H9 (cell line): ENCODE data around the gene NTRK2. TPM values are rescaled to one million over a fixed set of nuclear protein-coding genes. Genes with fewer than 3 reads are reported as not detected.
A peak's percentile ranks its signal among the peaks of the same experiment; 100 is the strongest.

Source experiments
- DNase-seq: peaks from one replicate; pipeline ENCODE4 v3.0.0-alpha.2; 2017
- H2AFZ ChIP-seq: one replicate; pipeline ENCODE4 v1.6.1; 2013; ENCODE audit warnings: mild to moderate bottlenecking, low read length, control low read depth, moderate library complexity
- H2AK5ac ChIP-seq: 2 replicates; pipeline ENCODE4 v1.6.1; 2013; ENCODE audit warnings: low read length, control low read depth, mixed read lengths; ENCODE audit not compliant: insufficient read length
- H2BK120ac ChIP-seq: one replicate; pipeline ENCODE4 v1.6.1; 2013; ENCODE audit warnings: low read depth, mild to moderate bottlenecking, low read length, control low read depth, inconsistent platforms; ENCODE audit not compliant: poor library complexity, severe bottlenecking
- H2BK12ac ChIP-seq: 2 replicates; pipeline ENCODE4 v1.6.1; 2013; ENCODE audit warnings: low read length, control low read depth, mixed read lengths, low read depth; ENCODE audit not compliant: insufficient read length
- H2BK15ac ChIP-seq: 2 replicates; pipeline ENCODE4 v1.6.1; 2013; ENCODE audit warnings: low read depth, low read length, control low read depth
- H2BK20ac ChIP-seq: one replicate; pipeline ENCODE4 v1.6.1; 2013; ENCODE audit warnings: low read depth, mild to moderate bottlenecking, low read length, control low read depth, inconsistent platforms; ENCODE audit not compliant: poor library complexity, severe bottlenecking
- H2BK5ac ChIP-seq: 2 replicates; pipeline ENCODE4 v1.6.1; 2013; ENCODE audit warnings: low read length, control low read depth, mixed read lengths; ENCODE audit not compliant: insufficient read length
- H3K14ac ChIP-seq: 2 replicates; pipeline ENCODE4 v1.6.1; 2013; ENCODE audit warnings: low read length, control low read depth; ENCODE audit not compliant: insufficient read depth
- H3K18ac ChIP-seq: 2 replicates; pipeline ENCODE4 v1.6.1; 2013; ENCODE audit warnings: low read depth, mild to moderate bottlenecking, mixed read lengths, low read length, control low read depth; ENCODE audit not compliant: insufficient read length
- H3K23ac ChIP-seq: 2 replicates; pipeline ENCODE4 v1.6.1; 2013; ENCODE audit warnings: low read length, control low read depth, mixed read lengths, low read depth; ENCODE audit not compliant: insufficient read length
- H3K23me2 ChIP-seq: 2 replicates; pipeline ENCODE4 v1.6.1; 2013; ENCODE audit warnings: low read depth, mild to moderate bottlenecking, mixed read lengths, low read length, control low read depth; ENCODE audit not compliant: insufficient read length, poor library complexity, severe bottlenecking
- H3K27ac ChIP-seq: 2 replicates; pipeline ENCODE4 v1.5.1; 2013; ENCODE audit warnings: low read length, control low read depth, mixed read lengths, low read depth; ENCODE audit not compliant: insufficient read length
- H3K27me3 ChIP-seq: 2 replicates; pipeline ENCODE4 v1.6.1; 2013; ENCODE audit warnings: low read length, control low read depth, inconsistent platforms; ENCODE audit not compliant: insufficient read depth
- H3K4ac ChIP-seq: 2 replicates; pipeline ENCODE4 v1.6.1; 2013; ENCODE audit warnings: low read depth, mild to moderate bottlenecking, control low read depth, inconsistent platforms, low read length, moderate library complexity
- H3K4me1 ChIP-seq: 2 replicates; pipeline ENCODE4 v1.6.1; 2013; ENCODE audit warnings: low read length, control low read depth, inconsistent platforms; ENCODE audit not compliant: insufficient read depth
- H3K4me2 ChIP-seq: 2 replicates; pipeline ENCODE4 v1.6.1; 2013; ENCODE audit warnings: low read length, control low read depth, mixed read lengths; ENCODE audit not compliant: insufficient read length, insufficient read depth
- H3K56ac ChIP-seq: 2 replicates; pipeline ENCODE4 v1.6.1; 2013; ENCODE audit warnings: low read depth, mild to moderate bottlenecking, mixed read lengths, low read length, control low read depth; ENCODE audit not compliant: insufficient read length
- H3K79me1 ChIP-seq: 2 replicates; pipeline ENCODE4 v1.6.1; 2013; ENCODE audit warnings: low read depth, mild to moderate bottlenecking, moderate library complexity, low read length, control low read depth, inconsistent platforms; ENCODE audit not compliant: insufficient read depth, poor library complexity, severe bottlenecking
- H3K79me2 ChIP-seq: 2 replicates; pipeline ENCODE4 v1.6.1; 2013; ENCODE audit warnings: low read length, control low read depth, inconsistent platforms; ENCODE audit not compliant: insufficient read depth
- H3K9ac ChIP-seq: 2 replicates; pipeline ENCODE4 v1.6.1; 2013; ENCODE audit warnings: low read length, control low read depth, mixed read lengths; ENCODE audit not compliant: insufficient read length; ENCODE audit errors: extremely low read depth
- H3K9me3 ChIP-seq: one replicate; pipeline ENCODE4 v1.6.1; 2013; ENCODE audit warnings: low read depth, low read length, inconsistent platforms; ENCODE audit not compliant: control insufficient read depth
- H3T11ph ChIP-seq: one replicate; pipeline ENCODE4 v1.6.1; 2013; ENCODE audit warnings: mild to moderate bottlenecking, low read length, control low read depth, inconsistent platforms
- H4K20me1 ChIP-seq: one replicate; pipeline ENCODE4 v1.6.1; 2013; ENCODE audit not compliant: control insufficient read depth, insufficient read length, insufficient read depth
- H4K5ac ChIP-seq: 2 replicates; pipeline ENCODE4 v1.6.1; 2013; ENCODE audit warnings: low read depth, mild to moderate bottlenecking, mixed read lengths, low read length, control low read depth; ENCODE audit not compliant: insufficient read length
- H4K8ac ChIP-seq: replicated peaks from 2 replicates; pipeline ENCODE4 v1.6.1; 2013; ENCODE audit warnings: low read length, control low read depth, mixed read lengths, low read depth; ENCODE audit not compliant: insufficient read length
- H4K91ac ChIP-seq: 2 replicates; pipeline ENCODE4 v1.6.1; 2013; ENCODE audit warnings: low read depth, mild to moderate bottlenecking, moderate library complexity, mixed read lengths, low read length, control low read depth; ENCODE audit not compliant: insufficient read length
- H3K27ac Mint-ChIP-seq, 3 experiments: 2 replicates in 2 of 3; 3 replicates in 1 of 3; pipeline ENCODE4 v1.8.0; 2020 to 2021; ENCODE audit warnings: mixed read lengths in 3 of 3, mild to moderate bottlenecking in 1 of 3, moderate library complexity in 1 of 3
- H3K27me3 Mint-ChIP-seq: 2 replicates; pipeline ENCODE4 v1.8.0; 2021; ENCODE audit warnings: low read depth, mild to moderate bottlenecking, moderate library complexity, mixed read lengths
- H3K36me3 Mint-ChIP-seq, 3 experiments: 2 replicates in 2 of 3; 3 replicates in 1 of 3; pipeline ENCODE4 v1.8.0; 2020 to 2021; ENCODE audit warnings: low read depth in 3 of 3, mixed read lengths in 3 of 3; ENCODE audit not compliant: insufficient read depth in 1 of 3
- H3K4me1 Mint-ChIP-seq, 2 experiments: 2 replicates each; pipeline ENCODE4 v1.8.0; 2020; ENCODE audit warnings: mixed read lengths in 2 of 2
- H3K4me3 Mint-ChIP-seq, 2 experiments: 2 replicates in 1 of 2; 3 replicates in 1 of 2; pipeline ENCODE4 v1.8.0; 2020 to 2021; ENCODE audit warnings: mild to moderate bottlenecking in 2 of 2, mixed read lengths in 2 of 2, moderate library complexity in 1 of 2
- H3K9me3 Mint-ChIP-seq, 2 experiments: 2 replicates in 1 of 2; 3 replicates in 1 of 2; pipeline ENCODE4 v1.8.0; 2020; ENCODE audit warnings: mild to moderate bottlenecking in 2 of 2, mixed read lengths in 2 of 2, moderate library complexity in 1 of 2
- CTCF ChIP-seq: fragments of 200-600 bp; sonication (generic); conservative IDR thresholded peaks from 3 replicates; pipeline ENCODE4 v1.8.0; 2021; ENCODE audit warnings: antibody characterized with exemption, mild to moderate bottlenecking
- WGBS: extraction: QIAGEN DNeasy Blood & Tissue Kit; methylation state at CpG from one replicate; pipeline ENCODE4 v1.1.7; 2013; ENCODE audit warnings: missing lambda C conversion rate, low lambda C conversion rate, mixed read lengths; ENCODE audit not compliant: insufficient read length; ENCODE audit errors: extremely low coverage; 5-methylcytosine and 5-hydroxymethylcytosine counted together
- total RNA-seq: library from RNA; stranded (reverse); gene quantifications from 2 replicates; pipeline ENCODE4 v1.2.1, GENCODE V29; 2021

The NTRK2 gene
- total RNA-seq, 1 experiment from 2014 or later: 0.02 TPM

DNA sequence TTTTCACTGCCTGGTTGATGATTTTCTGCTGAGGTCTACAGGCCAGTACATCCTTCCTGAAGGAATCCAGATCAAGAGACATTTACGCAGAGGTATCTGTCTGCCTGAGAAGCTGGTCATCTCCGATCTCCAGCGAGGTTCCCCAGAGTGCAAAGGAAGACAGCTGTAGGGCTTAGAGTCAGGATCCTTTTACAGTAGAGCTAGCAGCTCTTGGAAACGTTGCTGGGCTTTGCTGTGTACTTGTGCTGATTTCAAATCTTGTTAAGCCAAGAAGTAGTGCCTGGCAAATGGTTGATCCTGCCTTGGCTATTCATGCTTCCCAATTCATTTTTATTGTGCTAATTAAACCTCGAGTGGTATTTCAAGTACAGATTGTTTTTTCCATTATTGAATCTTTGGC is 48.9 kb downstream of the NTRK2 start:
- no peaks in the 10 kb centered on the region for H3K36me3 Mint-ChIP-seq
- no peak overlapping the region for H3K18ac ChIP-seq
- no peak overlapping the region for H3T11ph ChIP-seq
- H4K91ac ChIP-seq: no peak overlapping the region
- no peaks in the 10 kb centered on the region for H3K79me1 ChIP-seq
- H2BK12ac ChIP-seq: no peak overlapping the region
- no CpG with 5 or more reads among the region's 5 CpGs for WGBS
- no peaks in the 10 kb centered on the region; the same call in 1 of the 2 replicates for H3K27me3 Mint-ChIP-seq
- no peak overlapping the region for H2AK5ac ChIP-seq
- no peaks in the 10 kb centered on the region for H3K27me3 ChIP-seq
- H3K14ac ChIP-seq: no peak overlapping the region
- H4K8ac ChIP-seq: no peak overlapping the region
- no peak for TF ChIP-seq CTCF
- H3K23ac ChIP-seq: no peak overlapping the region
- no peak overlapping the region for H2BK5ac ChIP-seq
- no peak overlapping the region for H3K9ac ChIP-seq
- no peak overlapping the region for H3K4ac ChIP-seq
- peak overlapping the region; percentile 75 for H2BK20ac ChIP-seq
- H3K9me3 ChIP-seq: no peaks in the 10 kb centered on the region
- H3K79me2 ChIP-seq: no peaks in the 10 kb centered on the region
- no peak overlapping the region for H3K4me2 ChIP-seq
- no peaks in the 10 kb centered on the region; the same call in 1 of the 2 replicates for H3K4me1 ChIP-seq
- H3K27ac ChIP-seq: no peak overlapping the region
- no peak overlapping the region for H4K5ac ChIP-seq
- H3K56ac ChIP-seq: no peak overlapping the region
- H3K9me3 Mint-ChIP-seq: no peaks in the 10 kb centered on the region
- no peak for DNase-seq
- no peak overlapping the region for H2BK120ac ChIP-seq
- H3K4me3 Mint-ChIP-seq: no peak overlapping the region
- no peak overlapping the region for H2BK15ac ChIP-seq
- H3K27ac Mint-ChIP-seq: no peak overlapping the region
- peak overlapping the region; percentile 78 for H2AFZ ChIP-seq
- no peaks in the 10 kb centered on the region for H4K20me1 ChIP-seq
- no peaks in the 10 kb centered on the region for H3K23me2 ChIP-seq
- peaks cover 13 to 14% of the 10 kb centered on the region in 2 experiments for H3K4me1 Mint-ChIP-seq
